ENCODE results near the gene GAS1. TPM values are rescaled to one million over a fixed set of nuclear protein-coding genes. Genes with fewer than 3 reads are reported as not detected.

GAS1 gene
- total and polyA plus RNA-seq, 2 donors (not counting 1 experiment from before 2014, with no cell fraction given) = 0.06 to 0.39 TPM

DNA sequence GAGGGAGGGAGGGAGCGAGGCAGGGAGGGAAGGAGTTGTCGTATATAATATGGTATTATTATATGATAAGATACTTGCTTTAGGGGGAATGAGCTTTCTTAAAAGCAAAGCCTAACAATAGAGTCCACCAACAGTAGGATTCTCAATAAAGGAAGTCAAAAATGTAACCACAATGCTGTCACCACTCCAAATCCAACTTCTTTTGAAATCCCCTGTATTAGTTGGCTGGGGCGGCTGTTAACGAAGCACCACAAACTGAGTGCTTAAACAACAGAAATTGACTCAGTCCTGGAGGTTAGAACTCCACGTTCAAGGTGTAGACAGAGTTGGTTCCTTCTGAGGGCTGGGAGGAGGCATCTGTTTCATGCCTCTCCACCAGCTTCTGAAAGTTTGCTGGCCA is 23.1 kb downstream of the GAS1 start:
- H3K4me1 ChIP-seq (ENCODE audit: control insufficient read depth in 2 of 2, insufficient read depth in 2 of 2, low read length in 2 of 2) = no peaks in the 10 kb centered on the region
- peaks cover 28% of the 10 kb centered on the region for H3K27me3 Mint-ChIP-seq

DNA sequence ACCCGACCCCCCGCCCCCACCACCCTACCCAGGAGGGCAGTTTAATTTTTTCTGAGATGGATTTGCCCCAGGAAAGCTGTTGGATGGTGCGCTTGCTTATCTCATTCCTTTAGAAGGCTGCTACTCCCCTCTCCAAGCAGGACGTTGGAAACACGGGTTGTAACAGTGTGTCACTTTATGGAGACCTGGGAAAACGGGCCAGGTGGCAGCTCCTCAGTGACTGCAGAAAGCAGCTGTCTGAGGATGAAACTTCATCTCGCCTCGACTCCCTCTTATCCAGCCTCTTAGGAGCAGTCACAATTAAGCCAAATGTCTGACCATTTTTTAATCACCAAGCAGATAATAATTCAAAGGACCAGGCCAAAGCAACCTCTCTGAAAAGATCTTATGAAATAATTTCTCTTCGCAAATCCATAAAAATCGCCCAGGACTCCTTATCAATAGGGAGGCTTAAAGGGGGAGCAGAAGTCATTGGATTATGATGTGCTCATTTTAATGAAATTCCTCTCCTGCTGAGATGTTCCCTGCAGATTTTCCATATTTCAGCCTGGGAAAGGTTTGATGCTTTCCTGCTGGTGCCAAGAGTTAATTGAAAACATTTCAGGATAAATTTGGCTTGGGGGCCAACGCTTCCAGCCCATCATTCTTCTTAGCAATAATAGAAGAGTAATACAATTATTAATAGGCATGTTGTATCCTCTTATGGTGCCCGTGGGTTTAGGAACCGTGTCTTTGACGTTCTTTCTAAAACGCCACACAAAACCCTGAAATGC is 26.0 kb downstream of the GAS1 start:
- WGBS (ENCODE audit: insufficient coverage) = 82% methylated on average over 4 of the region's 15 CpGs
- peaks cover 0 to 3% (median 1%) of the 10 kb centered on the region in 4 experiments for H3K27me3 ChIP-seq (replicated peaks in 1 of 4; ENCODE audit: control extremely low read depth in 1 of 4, control insufficient read depth in 3 of 4, insufficient read depth in 4 of 4, low read length in 3 of 4)
- no peaks in the 10 kb centered on the region for H3K79me2 ChIP-seq (ENCODE audit: control insufficient read depth, insufficient read depth, low read length)
- H3K4me2 ChIP-seq (replicated peaks; ENCODE audit: low read depth, low read length, poor library complexity, severe bottlenecking) = no peak overlapping the region
- no peaks in the 10 kb centered on the region for H4K20me1 ChIP-seq (ENCODE audit: control insufficient read depth, insufficient read depth, low read length, poor library complexity, severe bottlenecking)
- H3K9me3 ChIP-seq (ENCODE audit: control extremely low read depth in 1 of 3, control insufficient read depth in 2 of 3, insufficient read depth in 1 of 3, low read length in 2 of 3) = no peaks in the 10 kb centered on the region
- H3K4me1 Mint-ChIP-seq = no peaks in the 10 kb centered on the region
- intact Hi-C loops (cut with micrococcal nuclease) = no loop called here
- H3K36me3 ChIP-seq (replicated peaks in 1 of 2; ENCODE audit: control extremely low read depth in 1 of 2, control insufficient read depth in 1 of 2, extremely low read depth in 1 of 2, insufficient read depth in 2 of 2, low read length in 1 of 2) = no peaks in the 10 kb centered on the region
- no peak for DNase-seq
- H3K4me3 ChIP-seq (ENCODE audit: control extremely low read depth in 1 of 5, extremely low read depth in 1 of 5, insufficient read depth in 1 of 5, low read depth in 2 of 5, low read length in 4 of 5) = no peak overlapping the region
- TF ChIP-seq EZH2 (IDR thresholded peaks at IDR 0.05; ENCODE audit: borderline replicate concordance, insufficient read depth, low read depth, low read length, poor library complexity, severe bottlenecking) = no peak
- TF ChIP-seq, protein P1, sequence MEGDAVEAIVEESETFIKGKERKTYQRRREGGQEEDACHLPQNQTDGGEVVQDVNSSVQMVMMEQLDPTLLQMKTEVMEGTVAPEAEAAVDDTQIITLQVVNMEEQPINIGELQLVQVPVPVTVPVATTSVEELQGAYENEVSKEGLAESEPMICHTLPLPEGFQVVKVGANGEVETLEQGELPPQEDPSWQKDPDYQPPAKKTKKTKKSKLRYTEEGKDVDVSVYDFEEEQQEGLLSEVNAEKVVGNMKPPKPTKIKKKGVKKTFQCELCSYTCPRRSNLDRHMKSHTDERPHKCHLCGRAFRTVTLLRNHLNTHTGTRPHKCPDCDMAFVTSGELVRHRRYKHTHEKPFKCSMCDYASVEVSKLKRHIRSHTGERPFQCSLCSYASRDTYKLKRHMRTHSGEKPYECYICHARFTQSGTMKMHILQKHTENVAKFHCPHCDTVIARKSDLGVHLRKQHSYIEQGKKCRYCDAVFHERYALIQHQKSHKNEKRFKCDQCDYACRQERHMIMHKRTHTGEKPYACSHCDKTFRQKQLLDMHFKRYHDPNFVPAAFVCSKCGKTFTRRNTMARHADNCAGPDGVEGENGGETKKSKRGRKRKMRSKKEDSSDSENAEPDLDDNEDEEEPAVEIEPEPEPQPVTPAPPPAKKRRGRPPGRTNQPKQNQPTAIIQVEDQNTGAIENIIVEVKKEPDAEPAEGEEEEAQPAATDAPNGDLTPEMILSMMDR (IDR thresholded peaks at IDR 0.05) = no peak
- H3K9me3 Mint-ChIP-seq (ENCODE audit: insufficient read depth) = peaks cover 2% of the 10 kb centered on the region
- ATAC-seq (ENCODE audit: low read depth) = no peak
- no peak overlapping the region for H3K27ac ChIP-seq (ENCODE audit: low read length in 2 of 2)
- H3K27me3 Mint-ChIP-seq = peaks cover 28% of the 10 kb centered on the region
- ChIA-PET CTCF (no interaction called here), POLR2A (no interaction called here)
- no peak overlapping the region for H3K27ac Mint-ChIP-seq
- no peaks in the 10 kb centered on the region for H3K4me1 ChIP-seq (ENCODE audit: control insufficient read depth in 2 of 2, insufficient read depth in 2 of 2, low read length in 2 of 2)
- H2AFZ ChIP-seq (ENCODE audit: insufficient read depth, low read depth, low read length, poor library complexity, severe bottlenecking) = no peak overlapping the region
- no peak overlapping the region for H3K9ac ChIP-seq (ENCODE audit: low read length)
- no peak overlapping the region for H3K4me3 Mint-ChIP-seq

More for the DNA sequence above, 23.1 kb downstream of the GAS1 start:
- Histone ChIP-seq H3K27me3 (replicated peaks in 1 of 4; ENCODE audit: control extremely low read depth in 1 of 4, control insufficient read depth in 3 of 4, insufficient read depth in 4 of 4, low read length in 3 of 4) (peaks cover 0 to 3% (median 1%) of the 10 kb centered on the region in 4 experiments), H3K27ac (ENCODE audit: low read length in 2 of 2) (no peak overlapping the region), H4K20me1 (ENCODE audit: control insufficient read depth, insufficient read depth, low read length, poor library complexity, severe bottlenecking) (no peaks in the 10 kb centered on the region), H3K4me2 (replicated peaks; ENCODE audit: low read depth, low read length, poor library complexity, severe bottlenecking) (no peak overlapping the region), H2AFZ (ENCODE audit: insufficient read depth, low read depth, low read length, poor library complexity, severe bottlenecking) (no peak overlapping the region), H3K9me3 (ENCODE audit: control extremely low read depth in 1 of 3, control insufficient read depth in 2 of 3, insufficient read depth in 1 of 3, low read length in 2 of 3) (no peaks in the 10 kb centered on the region), H3K79me2 (ENCODE audit: control insufficient read depth, insufficient read depth, low read length) (no peaks in the 10 kb centered on the region), H3K9ac (ENCODE audit: low read length) (no peak overlapping the region), H3K4me3 (ENCODE audit: control extremely low read depth in 1 of 5, extremely low read depth in 1 of 5, insufficient read depth in 1 of 5, low read depth in 2 of 5, low read length in 4 of 5) (no peak overlapping the region), H3K36me3 (replicated peaks in 1 of 2; ENCODE audit: control extremely low read depth in 1 of 2, control insufficient read depth in 1 of 2, extremely low read depth in 1 of 2, insufficient read depth in 2 of 2, low read length in 1 of 2) (no peaks in the 10 kb centered on the region)
- CTCF ChIA-PET = no interaction called here
- no peaks in the 10 kb centered on the region for H3K9me3 Mint-ChIP-seq (ENCODE audit: insufficient read depth)
- TF ChIP-seq, protein P1 (IDR thresholded peaks at IDR 0.05) = no peak
- no peak for TF ChIP-seq EZH2 (IDR thresholded peaks at IDR 0.05; ENCODE audit: borderline replicate concordance, insufficient read depth, low read depth, low read length, poor library complexity, severe bottlenecking)
- H3K4me1 Mint-ChIP-seq = no peaks in the 10 kb centered on the region
- DNase-seq (no peak), ATAC-seq (ENCODE audit: low read depth) (no peak)
- H3K27ac Mint-ChIP-seq = no peak overlapping the region
- no peak overlapping the region for H3K4me3 Mint-ChIP-seq
- WGBS (ENCODE audit: insufficient coverage) = 60% methylated on average over 1 of the region's 5 CpGs
- intact Hi-C loops (cut with micrococcal nuclease) = no loop called here
- POLR2A ChIA-PET = no interaction called here

Measured in B cell (primary cell).